Erythroblast (primary cell): ENCODE data around the gene CACNA2D4.

Experiments
- GATA1 ChIP-seq: IDR thresholded peaks from 2 replicates; pipeline ENCODE4 v1.6.1; 2011; ENCODE audit warnings: low read depth, mild to moderate bottlenecking, control low read depth, low read length, moderate library complexity
- POLR2A ChIP-seq: IDR thresholded peaks from 2 replicates; pipeline ENCODE4 v1.6.1; 2011; ENCODE audit warnings: mild to moderate bottlenecking, low read length

DNA sequence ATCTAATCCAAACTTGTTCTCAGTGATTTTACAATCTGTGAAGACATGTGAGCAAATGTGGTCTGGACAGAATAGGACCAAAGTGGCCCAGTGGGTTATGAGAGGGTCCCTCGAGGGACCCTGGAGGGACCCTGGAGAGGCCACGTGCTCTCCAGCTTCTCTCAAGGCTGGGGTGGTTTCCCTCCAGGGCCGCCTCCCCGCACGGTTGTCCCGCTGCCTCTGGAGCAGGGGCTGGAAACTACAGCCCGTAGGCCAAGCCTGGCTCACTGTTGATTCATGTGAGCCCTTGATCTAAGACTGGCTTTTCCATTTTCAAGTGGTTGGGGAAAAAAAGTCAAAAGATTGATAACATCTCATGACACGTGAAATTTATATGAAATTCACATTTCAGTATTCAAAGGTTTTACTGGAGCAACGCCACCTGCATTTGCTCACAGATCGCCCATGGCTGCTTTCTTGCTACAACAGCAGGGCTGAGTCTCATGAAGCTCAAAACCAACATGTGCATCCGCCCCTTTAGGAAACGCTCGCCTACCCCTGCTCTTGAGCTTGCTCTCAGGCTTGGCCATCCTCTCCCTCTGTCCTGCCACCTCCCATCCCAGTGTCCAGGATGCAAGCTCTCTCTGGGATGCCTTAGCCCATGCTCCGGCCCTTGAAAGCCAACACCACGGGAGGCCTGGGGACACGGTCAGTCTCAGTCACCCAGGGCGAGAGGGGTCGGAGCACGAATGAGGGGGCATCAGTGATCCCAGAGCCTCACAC lies 110.2 kb downstream of the CACNA2D4 start:
- TF ChIP-seq POLR2A: no peak
- no peak for TF ChIP-seq GATA1
